NCI-H2107 (cell line): ENCODE data around the gene ACTG1.

ENCODE experiments used
- DNase-seq: peaks from one replicate; lab custom pipeline; 2025; lab: John Stamatoyannopoulos, UW

The ACTG1 gene

GRCh38 chr17:81498953-81499600 lies 13.5 kb downstream of the ACTG1 start:
- no peak for DNase-seq

GRCh38 chr17:81494626-81495377 lies 17.8 kb downstream of the ACTG1 start:
- DNase-seq = no peak

- DNase-seq = no peak
These were observed 19.2 kb downstream of the ACTG1 start for GRCh38 chr17:81493198-81494038.

DNA sequence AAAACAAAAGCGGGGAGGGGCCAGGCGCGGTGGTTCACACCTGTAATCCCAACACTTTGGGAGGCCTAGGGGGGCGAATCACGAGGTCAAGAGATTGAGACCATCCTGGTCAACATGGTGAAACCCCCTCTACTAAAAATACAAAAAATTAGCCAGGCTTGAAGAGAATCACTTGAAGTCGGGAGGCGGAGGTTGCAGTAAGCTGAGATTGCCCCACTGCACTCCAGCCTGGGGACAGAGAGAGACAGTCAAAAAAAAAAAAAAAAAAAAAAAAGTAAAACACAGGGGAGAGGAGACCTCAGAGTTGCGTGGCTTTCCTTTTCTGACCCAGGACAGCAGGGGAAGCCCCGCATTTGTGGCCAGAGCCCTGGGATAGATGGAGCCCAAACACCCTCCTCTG lies 19.9 kb downstream of the ACTG1 start:
- DNase-seq = no peak

DNA sequence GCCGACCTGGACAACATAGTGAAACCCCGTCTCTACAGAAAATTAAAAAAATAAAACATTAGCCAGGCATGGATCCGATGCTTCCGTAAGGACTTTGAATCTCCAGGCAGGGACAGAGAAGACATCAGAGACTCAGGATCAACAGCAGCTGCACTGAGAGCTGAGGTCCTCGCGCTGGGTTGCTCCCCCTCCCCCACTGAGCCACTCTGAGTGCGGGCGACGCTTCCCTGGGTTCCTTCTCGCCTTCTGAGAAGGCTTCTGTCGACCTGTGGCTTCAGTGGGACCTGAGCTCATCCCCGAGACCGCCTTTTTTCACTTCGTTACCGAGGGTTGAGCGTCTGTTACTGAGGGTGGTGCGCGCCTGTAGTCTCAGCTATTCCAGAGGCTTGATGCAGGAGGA lies 20.4 kb downstream of the ACTG1 start:
- DNase-seq = no peak

DNA sequence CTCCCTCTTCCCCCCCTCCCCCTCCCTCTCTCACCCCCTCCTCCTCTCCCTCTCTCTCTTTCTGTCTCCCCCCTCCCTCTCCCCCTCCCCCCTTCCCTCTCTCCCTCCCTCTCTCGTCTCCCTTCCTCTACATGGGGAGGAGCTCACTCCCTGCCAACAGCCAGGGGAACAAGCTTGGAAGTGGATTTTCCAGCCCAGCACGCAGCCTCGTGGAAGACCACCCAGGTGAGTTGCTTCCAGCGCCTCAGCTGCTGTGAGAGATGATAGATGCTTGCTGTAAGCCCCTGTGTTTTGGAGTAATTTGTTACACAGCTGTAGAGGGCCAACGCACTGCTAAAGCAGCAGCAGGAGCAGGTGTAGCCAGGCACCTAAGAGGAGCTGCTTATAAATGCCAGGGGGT lies 20.8 kb downstream of the ACTG1 start:
- no peak for DNase-seq

DNA sequence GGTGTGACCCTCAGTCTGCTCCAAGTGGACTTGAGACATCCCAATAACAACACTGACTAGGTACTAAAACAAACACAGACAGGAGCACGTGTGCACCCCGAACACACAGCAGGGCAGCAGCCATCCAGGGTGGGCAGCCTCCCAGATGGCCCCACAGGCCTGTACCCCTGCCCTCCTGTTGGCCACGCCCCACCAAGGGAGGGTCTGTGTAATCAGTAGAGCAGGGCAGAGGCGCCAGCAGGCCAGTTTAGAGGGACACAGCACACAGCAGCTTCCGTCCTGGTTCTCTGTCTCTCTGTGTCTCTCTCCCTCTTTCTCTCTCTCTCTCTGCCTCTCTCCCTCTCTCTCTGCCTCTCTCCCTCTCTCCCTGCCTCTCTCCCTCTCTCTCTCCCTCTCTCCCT lies 21.4 kb downstream of the ACTG1 start:
- DNase-seq = no peak

- DNase-seq = no peak
These were observed 22.3 kb downstream of the ACTG1 start for GRCh38 chr17:81489998-81490992.

GRCh38 chr17:81489012-81489997 lies 23.3 kb downstream of the ACTG1 start:
- DNase-seq = no peak

GRCh38 chr17:81488276-81488860 lies 24.2 kb downstream of the ACTG1 start:
- DNase-seq = no peak

DNA sequence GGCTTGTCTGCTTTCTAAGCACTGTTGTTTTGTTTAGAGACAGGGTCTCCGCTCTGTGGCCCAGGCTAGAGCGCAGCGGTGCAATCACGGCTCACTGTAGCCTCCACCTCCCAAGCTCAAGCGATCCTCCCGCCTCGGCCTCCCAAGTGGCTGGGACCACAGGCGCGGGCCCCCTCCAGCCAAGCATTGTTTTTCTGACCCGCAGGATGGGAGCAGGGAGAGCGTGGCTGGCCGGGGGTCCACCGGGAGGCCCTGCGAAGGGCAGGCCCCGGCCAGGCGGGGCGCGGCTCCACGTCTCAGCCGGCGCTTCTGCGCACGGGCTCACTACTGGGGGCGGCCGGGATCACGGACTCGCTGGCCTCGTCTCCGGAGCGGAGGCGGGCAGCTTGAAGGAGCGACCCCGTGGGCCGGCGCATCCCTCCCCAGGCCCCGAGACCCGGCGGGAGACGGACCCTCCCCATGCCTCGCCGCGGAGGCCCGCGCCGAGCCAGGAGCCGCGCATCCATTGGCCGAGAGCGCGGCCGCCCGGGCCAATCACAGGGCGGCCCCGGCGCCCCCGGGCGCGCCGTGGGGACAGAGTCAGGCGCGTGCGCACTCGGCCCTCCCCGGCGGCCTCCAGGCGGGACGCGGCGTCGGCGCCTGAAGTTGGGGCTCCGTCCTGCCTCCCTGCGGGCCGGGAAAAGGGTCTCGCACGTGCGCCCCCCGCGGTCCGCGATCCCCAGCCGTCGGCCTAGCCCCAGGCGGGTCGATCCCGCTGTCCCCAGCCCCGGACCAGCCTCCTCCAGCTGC lies 24.9 kb downstream of the ACTG1 start:
- DNase-seq = peak; percentile 68

DNA sequence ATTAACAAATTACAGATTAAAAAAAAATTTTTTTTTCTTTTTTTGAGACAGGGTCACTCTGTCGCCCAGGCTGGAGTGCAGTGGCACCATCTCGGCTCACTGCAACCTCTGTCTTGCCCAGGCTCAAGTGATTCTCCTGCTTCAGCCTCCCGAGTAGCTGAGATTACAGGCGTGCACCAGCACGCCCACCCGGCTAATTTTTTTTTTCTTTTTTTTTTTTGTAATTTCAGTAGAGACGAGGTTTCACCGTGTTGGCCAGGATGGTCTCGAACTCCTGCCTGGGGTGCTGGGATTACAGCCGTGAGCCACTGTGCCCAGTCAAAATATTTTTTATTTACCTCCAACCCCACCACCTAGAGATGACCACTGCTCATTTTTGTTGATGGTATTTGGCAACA lies 25.5 kb downstream of the ACTG1 start:
- no peak for DNase-seq

DNA sequence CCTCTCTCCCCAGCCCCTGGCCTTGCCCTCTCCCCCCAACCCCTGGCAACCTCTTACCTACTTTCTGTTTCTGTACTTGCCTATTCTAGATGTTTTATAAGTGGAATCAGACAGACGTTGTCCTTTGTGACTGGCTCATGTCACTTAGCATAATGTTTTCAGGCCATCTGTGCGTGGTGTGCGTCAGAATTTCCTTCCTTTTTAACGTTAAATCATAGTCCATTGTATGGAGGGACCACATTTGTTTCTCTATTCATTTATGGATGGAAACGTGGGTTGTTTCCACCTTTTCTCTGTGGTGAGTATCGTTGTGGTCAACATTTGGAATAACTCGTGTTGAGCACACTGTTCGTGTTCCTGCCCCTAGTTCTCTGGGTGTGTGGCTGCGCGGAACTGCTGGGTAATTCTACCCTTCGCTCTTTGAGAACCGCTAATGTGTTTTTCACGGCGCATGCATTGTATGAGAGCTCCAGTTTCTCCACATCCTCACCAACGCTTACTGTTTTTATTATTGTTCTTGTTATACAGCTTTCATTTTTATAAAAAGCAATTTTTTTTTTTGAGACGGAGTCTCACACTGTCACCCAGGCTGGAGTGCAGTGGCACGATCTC lies 26.3 kb downstream of the ACTG1 start:
- DNase-seq = peak; percentile 53

DNA sequence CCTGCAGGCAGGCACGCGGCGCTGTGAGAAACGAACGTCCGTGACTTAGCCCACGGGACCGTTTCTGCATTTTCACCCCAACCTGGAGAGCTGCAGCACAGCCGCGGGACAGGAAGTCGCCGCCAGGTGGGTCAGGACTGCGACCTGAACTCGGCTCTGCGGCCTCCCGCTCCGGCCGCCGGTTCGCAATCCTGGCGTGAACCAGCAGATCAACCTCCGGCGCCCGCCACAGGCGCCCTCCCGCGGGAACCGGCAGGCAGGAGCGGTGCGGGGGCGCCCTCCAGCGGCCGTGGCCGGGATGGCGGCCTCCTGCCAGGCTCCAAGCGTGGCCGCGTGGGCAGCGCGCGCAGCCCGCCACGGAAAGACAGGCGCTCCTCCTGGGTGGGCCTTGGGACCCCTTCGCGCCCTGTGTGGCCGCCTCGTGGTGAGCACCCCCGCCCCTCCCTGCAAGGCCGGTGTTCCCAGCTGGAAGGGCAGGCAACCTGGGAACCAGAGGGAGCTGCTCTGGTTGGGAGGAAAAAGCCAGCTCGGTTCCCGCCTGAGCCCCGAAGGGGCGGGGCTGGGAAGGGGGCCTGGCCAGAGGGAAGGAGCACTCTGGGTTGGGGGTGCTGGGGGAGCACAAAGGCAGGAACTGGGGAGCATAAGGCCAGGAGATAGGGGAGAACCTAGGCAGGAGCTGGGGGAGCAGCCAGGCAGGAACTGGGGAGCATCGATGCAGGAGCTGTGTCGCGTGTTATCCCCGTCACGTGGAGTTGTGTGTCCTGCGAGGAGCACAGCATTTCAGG lies 28.2 kb downstream of the ACTG1 start:
- DNase-seq = peak; percentile 54

DNA sequence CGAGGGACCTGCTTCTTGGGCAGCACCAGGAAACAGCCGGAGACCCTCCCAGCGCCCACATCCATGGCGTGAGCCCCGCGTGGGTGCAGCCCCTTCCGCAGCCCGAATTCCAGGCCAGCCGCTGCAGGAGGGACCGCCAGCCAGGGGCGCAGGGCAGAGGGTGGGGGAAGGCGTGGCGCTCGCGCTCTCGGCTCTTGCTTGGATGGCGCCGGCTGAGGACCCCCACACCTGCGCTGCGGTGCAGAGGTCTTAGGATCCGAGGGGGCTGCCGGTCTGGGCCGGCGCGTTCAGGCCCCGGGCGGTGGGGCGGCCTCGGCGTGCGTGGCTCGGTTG lies 28.8 kb downstream of the ACTG1 start:
- no peak for DNase-seq

DNA sequence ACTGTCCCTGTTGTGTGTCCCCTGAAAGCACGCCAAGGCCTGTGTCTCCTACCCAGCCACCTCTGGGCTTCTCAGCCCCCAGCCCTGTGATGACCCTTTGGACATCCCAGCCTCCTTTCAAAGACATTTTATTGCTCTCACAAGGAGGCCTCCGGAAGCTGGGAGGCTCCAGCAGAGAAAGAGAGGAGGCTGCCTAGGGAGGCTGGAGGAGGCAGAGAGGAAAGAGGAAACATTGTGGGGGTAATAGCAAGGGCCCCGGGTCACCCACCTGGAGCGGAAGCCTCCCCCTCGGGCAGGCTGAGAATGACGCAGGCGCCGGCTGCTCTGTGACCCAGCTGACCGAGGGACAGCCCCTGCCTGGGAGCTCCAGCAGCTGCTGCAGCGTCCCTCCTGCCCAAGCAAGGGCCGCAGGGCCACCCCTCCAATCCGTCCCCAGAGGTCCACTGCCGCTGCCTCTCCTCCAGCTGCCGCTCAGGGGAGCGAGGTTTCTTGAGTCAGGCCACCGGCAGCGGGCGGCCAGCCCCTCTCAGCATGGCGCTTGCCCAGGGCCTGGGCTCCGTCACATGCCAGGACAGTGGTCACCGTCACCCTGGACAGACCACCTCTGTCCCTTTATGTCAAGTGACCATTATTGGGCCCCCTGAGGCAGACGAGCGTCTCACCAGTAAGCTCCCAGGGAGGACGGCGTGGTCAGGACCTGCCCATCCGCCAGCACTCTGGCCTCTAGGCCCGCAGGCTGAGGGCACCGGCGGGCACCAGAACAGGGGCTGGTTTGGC lies 29.3 kb downstream of the ACTG1 start:
- DNase-seq = no peak

GRCh38 chr17:81482673-81483072 lies 29.9 kb downstream of the ACTG1 start:
- no peak for DNase-seq
